GM20431 (cell line): ENCODE results near the gene FCN3.

Source experiments
- in situ Hi-C: fragments of 300-500 bp; cut with MseI, MboI; formaldehyde crosslinking; loops from one replicate; pipeline ENCODE4 v1.15.0; 2020; ENCODE audit warnings: low sequenced_read_pairs; ENCODE audit not compliant: unreplicated experiment

The FCN3 gene

DNA sequence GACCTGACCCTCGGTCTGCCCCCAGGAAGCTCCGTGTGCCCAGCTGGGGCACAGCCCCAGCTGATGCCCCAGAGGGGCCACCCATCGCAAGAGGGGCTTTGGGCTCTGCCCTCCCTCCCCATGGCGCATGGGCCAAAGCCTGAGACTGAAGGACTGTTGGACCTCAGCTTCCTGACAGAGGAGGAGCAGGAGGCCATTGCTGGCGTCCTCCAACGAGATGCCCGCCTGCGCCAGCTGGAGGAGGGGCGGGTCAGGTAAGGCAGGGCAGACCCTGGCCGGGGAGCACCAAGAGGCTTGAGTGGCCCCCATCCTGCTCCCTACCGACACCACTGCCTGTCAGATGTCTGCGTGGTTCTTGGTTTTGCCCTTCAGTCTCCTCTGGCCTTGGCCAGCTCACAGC, 29.4 kb downstream of the FCN3 start:
- in situ Hi-C loops, result no loop called here

DNA sequence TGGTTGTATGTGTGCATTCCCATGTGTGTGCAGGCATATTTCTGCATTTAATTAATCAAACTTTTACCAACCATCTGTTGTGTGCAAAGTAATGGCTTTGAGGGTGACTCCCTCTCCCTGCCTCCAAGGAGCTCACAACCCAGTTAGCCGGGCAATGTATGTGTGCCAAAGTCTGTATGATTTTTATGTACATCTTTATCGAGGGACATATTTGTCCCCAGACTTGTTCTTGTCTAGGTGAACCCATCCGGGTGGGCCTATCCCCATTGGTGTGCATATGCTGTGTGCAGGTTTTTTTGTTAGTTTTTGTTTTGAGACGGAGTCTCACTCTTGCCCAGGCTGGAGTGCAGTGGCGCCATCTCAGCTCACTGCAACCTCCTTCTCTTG, 31.0 kb downstream of the FCN3 start:
- in situ Hi-C loops, result no loop called here

DNA sequence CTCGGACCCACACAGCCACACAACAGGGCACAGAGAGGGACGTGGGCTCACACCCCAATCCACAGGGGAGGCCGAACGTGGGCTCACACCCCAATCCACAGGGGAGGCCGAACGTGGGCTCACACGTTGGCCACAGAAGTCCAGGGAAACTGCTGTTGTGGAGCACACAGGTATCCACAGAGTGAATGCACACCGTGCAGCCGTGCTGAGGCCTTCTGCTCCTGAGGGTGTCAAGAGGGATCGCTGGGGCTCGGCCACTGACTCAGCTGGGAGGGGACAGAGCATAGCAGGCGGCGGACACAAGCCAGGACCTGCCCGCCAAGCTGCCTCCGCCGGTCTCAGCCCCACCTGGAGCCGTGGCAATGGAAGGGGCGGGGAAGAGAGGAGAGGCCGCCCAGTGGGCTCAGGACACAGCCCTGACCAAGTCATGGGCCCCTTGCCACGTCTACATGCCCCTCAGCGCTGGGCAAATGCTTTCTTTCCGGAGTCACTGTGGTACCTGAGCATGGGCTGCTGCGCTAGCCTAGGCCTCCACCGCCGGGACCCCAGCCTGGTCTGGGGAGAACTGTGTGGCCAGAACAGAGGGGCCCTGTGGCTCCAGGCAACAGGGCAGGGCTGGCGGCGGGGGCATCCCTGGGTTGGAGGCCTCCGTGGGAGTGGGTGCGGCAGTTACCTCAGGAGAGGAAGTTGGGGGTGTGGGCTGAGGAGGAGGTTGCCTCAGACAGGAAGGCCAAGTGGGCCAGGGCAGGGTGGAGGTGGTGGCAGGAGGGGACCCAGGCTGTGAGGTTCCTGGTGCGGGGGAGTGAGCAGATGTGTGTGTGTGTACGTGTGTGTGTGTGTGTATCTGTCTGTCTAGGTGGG, 31.6 kb downstream of the FCN3 start:
- in situ Hi-C loops, result no loop called here

DNA sequence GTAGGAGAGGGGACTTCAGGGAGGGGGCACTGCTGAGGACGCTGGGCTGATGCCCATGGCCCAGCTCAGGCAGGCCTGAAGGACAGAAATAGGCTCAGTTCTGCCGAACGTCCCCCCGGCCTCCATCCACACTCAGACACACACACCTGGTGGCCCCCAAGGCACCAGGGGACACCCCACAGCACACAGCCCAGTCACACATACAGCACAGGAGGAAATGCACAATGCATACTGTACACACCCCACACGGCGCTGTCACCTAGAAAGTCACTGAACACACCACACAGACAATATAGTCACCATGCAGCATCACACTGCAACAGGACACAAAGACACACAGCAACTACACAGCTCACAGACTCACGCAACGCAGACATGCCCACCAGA, 32.2 kb downstream of the FCN3 start:
- in situ Hi-C loops, result no loop called here

DNA sequence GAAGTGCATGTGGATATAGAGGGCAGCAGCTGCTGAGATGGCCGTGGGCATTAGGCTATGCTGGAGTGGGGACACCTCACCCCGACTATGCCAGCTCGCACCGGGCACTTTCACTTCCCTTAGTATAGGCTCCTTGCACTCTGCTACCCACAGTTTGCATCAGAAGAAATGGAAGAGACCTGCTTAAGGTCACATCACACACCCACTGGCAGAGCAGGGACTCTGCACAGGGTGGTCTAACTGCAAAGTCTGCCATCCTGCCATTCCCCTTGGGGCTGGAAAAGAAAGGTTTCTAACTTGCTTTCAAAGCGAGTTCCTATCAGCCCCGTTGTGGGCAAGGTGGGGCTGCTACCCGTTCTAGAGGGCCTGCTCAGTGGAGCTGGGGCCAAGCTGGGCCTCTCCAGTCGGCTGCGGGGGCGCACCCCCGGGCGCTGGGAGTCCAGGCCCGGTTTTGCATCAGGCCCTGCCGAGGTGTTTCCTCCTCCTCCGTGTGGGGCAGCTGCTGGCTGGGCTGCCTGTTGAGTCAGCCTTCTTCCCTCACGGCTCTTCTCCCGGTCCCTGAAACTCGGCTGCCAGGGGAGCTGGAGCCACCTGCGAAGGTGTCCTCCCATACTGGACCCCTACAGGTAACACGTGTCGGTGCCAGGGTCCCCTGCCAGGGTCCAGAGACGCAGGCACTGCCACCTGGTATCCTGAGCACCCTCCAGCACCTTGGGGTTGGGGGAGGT, 32.9 kb downstream of the FCN3 start, which contains the start of gene SYTL1:
Gene SYTL1 (plus strand): TSS at position 498 of the 728 bp plus-strand sequence. CDS start 3,313 bp downstream, outside the sequence.
- in situ Hi-C loops, result no loop called here

DNA sequence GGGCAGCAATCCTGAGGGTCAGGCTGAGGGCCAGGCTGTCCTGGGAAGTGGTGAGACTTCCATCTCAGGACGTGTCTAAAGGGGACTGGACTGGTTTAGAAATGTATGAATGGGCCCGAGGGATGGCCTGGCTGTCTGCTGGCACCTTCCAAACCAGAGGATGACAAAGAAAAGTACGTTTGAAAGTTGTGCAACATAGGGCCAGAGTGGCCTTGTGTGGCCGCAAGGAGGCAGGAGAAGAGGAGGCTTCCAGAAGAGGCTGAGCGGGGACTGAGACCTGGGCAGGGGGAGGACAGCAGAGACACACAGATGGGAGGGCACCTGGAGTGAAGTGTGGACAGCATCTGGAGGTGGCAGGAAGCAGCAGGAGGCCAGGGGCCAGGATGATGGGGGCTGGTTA, 35.4 kb downstream of the FCN3 start:
- in situ Hi-C loops, result no loop called here

DNA sequence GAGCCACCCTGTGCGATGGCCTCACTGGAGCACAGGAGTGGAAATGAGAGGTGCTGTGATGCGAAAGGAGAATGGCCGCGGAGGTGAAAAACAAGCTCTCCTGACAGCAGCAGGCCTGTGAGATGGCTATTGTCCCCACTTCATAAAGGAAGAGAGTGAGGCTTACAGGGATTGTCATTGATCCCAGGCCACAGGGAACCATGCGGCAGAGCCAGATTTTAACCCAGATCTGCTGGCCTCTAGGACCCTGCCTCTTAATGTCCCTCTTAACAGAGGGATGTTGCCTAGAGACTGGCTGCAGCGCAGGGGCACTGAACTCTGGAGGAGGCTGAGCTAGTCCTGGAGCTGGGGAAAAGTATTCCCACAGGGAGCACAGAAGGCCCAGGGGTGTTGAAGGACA, 35.9 kb downstream of the FCN3 start:
- in situ Hi-C loops, result no loop called here

DNA sequence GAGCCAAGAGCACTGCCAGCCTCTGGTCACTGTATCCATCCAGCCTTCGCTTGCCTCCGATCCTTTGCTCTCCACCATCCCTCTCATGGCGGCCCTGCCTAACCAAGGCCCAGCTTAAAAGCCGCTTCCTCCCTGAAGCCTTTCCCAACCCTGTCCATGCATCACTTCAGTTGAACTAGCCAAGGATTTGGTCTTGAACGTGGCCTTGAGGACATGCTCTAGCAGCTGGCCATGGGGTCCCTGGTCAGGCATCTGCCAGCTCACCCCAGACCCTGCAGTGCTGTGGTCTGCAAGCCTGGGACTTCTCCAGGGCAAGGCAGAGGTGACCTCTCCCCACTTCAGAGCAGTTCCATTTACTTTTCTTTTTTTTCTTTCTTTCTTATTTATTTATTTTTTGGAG, 37.9 kb downstream of the FCN3 start:
- in situ Hi-C loops, result no loop called here

DNA sequence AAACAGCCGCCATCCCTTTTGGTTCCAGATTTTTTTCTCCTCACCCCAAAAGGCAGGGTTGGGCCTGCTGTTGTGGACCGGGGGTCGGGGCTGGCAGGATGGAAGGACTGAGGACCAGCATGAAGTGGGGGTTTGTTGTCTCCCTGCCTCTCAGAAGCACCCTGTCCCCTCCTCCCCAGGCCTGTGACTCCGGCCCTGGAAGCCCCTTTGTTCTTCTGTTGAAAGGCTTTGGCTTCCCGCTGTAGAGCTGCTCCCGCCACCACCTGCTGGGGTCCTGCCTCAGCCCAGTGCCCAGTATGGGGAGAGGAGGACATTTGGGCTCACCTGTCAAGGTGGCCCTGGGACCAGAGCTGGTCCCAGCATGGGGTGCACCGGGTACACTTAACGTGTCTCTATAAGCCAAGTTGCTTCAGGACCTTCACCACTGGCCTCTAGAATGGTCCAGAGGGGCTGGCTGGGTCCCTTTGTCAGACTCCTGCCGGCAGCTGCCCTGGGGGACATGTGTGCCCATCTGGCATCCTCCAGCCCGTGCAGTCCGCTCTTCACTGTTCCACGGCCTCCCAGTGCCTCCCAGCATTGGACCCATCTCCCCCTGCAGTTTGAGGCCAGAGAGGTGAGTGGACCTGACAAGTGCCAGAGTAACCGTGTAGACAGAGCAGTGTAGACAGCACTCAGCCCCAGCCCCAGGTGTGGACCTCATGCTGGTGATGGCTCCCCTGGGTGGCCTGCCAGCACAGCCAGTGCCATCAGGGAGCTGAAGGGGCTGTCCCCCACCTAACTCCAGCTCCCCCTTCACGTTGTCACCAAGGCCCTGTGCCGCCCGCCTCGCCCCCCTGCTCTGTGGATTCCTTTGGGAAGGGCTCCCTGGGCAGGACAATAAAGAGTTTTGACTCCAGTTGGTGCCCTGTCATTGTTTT, 38.9 kb downstream of the FCN3 start:
- in situ Hi-C loops, result no loop called here

DNA sequence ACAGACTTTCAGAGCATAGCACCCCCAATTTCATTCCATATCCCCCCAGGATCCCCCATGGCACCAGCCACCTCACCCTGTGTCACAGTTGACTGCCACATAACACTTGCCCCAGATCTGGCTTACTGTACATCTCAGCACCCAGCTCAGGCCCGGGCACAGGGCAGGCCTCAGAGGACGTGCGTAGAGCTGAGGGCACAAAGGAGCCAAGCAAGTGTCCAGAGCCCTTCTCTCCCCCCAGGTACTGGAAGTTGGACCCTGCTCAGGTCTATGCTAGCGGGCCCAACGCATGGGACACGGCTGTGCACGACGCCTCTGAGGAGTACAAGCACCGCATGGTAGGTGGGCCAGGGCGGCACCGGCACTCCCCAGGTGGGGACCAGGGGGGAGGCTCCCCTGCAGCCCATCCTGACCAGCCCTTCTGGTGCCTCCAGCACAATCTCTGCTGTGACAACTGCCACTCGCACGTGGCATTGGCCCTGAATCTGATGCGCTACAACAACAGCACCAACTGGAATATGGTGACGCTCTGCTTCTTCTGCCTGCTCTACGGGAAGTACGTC, 40.8 kb downstream of the FCN3 start:
- in situ Hi-C loops, result no loop called here

DNA sequence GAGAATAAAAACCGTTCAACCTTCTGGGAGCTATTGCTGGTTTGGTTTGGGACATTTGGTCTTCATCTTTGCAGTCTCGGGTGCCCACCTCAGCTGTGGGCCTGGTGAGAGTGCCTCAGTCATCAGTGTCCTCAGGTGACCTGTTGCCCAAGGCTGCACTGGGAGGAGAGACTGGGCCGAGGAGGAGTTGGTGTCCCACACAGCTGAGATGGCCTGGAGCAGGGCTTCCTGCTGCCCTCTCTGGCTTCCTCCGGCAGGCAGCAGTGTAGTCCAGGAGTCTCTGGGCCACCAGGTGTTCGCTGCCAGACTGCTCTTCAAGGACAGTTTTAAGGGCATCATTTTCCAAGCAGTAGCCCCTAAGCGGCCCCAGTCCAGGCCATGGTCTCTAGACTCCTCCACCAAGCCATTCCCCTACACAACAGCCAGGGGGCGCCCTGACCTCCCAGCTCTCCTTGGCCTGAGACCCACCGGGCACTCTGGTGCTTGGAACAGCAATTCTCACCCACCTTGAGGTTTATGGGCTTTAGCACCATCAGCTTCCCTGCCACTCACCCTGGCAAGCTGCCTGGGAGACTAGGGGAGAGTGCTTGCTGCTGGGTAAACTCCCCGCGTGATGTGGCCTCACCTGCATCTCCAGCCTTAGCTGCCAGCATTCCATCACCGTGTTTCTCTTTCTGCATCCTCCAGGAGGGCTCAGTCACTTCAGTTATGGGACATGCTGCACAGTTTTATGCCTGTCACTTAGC, 41.9 kb downstream of the FCN3 start:
- in situ Hi-C loops, result no loop called here

DNA sequence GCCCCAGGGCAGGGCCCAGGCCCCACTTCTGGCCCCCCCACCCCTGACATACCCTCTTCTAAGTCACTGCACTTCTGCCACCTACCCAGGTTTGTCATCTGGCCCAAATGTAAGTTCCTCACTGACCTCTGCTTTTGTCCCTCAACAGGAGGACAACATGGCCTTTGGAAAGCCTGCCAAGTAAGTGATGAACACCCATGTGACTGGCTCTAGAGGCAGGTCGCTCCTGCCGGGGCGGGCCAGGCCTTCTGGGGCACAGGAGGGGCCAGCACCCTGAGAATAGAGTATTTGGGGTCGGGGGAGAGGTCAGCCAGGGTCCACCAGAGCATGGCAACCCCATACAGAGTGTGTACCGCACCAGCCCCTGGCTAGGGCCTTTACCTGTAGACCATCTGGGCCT, 42.7 kb downstream of the FCN3 start:
- in situ Hi-C loops, result no loop called here

DNA sequence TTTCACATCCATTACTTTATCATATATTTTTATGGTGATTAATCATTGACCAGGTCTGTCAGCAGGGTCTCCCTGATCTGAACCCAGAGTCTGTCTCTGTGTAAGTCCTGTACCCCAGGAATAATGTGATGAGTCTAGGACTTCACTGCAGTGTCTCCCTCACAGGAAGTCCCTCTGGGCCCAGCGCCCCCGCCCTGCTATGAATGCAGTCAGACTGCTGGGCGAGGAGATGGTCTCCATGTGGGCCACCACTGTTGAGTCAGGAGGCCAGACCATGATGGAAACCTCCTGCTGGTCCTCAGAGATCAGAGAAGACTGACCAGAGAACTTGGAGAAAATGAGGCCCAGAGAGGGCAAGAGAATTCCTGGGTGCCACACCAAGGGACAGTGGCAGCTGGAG, 43.2 kb downstream of the FCN3 start:
- in situ Hi-C loops, result no loop called here

DNA sequence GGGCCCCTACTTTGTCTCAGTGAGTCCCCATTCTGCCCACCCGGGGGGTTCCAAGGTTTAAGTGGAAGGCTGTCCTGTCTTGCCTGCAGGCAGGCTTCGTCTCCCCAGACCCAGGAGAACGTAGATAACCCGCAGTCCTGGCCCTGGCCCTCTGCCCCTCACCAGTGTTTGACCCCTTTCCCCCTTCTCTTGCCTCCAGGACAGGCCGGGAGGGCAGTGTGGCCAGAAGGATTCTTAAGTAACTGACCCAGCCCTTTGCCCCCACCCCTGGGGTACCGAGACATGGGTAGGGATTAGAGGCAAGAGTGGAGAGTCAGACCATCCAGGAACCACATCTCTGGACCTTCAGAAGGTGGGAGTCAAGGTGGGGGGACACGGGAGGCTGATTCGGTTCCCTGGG, 43.8 kb downstream of the FCN3 start:
- in situ Hi-C loops, result no loop called here

DNA sequence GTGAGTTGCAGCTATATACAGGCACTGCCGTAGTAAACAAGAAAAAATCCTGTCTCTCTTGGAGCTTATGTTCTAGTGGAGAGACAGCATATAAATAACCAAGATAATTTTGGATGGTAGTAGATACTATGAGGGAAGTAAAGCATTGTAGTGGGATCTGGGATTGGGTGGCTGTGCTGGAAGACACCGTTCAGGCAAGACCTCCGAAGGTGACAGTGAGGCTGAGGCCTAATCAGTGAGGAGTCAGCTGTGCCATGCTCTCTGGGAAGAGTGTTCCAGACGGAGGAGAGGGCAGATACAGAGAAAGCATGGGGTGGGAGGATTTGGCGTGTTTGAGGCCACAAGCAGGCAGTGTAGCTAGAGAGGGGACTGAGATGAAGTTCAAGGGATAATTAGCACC, 46.7 kb downstream of the FCN3 start:
- in situ Hi-C loops, result no loop called here

DNA sequence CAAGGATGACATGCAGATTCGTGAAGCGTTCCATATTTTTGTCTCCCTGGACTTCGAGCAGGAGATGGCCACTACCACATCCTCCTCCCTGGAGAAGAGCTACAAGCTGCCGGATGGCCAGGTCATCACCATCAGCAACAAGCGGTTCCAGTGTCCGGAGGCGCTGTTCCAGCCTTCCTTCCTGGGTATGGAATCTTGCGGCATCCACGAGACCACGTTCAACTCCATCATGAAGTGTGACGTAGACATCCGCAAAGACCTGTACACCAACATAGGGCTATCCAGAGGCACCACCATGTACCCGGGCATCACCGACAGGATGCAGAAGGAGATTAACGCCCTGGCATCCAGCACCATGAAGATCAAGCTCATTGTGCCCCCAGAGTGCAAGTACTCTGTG, 49.3 kb downstream of the FCN3 start:
- in situ Hi-C loops, result no loop called here

DNA sequence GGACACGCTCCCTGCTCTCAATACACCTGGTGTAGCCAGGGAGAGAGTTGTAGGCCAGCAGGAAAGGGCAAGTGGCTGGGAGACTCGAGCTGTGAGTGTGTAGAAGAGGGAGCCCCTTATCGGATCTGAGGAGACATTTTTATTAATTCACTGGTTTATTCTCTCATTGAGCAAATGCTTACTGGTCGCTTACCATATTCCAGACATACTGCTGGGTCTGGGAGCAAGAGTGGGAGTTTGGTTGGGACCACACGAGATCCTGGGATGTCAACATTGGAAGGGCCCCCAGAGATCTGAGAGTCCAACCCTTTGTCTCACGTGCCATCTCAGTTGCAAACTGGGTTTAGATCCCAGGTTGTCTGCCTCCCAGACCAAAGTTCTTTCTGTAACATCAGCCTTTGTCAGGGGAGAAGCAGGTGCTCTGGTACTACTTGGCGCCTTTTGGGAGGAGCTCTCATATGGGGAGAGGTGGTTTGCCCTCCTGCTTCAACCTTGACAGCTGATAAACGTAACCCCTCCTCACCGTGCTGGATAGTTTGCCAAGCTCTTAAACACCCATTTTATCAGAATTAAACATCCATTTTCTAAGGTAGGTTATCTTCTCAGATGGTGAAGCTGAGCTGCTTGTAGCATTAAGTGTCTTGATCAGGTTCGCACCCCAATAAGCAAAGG, 51.9 kb downstream of the FCN3 start:
- in situ Hi-C loops, result no loop called here

DNA sequence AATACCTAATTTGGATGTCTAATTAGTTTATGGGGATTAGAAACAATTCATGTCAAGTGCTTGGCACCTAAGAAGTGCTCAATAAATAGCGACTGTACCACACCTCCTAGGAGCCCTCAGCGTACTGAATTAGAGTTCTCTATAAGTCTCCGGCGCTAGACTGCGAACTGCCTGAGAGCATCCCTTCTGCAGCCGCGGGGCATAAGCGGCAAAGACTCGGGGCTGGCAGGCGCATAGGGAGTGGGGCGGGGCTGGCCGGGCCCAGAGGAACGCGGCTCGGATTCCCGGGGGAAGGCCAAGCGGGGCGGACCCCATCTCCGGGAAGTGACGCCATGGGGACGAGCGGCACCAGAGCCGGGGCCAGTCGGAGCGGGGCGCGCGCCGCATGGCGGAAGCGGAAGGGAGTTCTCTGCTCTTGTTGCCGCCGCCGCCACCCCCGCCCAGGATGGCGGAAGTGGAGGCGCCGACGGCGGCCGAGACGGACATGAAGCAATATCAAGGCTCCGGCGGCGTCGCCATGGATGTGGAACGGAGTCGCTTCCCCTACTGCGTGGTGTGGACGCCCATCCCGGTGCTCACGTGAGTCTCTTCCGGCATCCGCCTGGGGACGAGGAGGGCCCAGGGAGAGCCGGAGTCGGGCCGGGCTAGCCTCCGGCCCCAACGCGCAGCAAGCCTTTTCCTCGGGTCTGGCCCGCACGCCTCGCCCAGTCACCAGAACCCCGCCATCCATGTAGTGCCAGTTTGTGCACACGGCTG, 52.6 kb downstream of the FCN3 start, which contains the start of gene TMEM222:
Gene TMEM222 (plus strand): TSS at position 351 of the 756 bp plus-strand sequence. CDS start 35 bp downstream, at position 386.
- in situ Hi-C loops, result no loop called here
